GM19397 (cell line): ENCODE data around the gene OMA1.

Experiments used
- ATAC-seq: cut with Tn5 transposase; IDR thresholded peaks from one replicate; pipeline ENCODE4 v1.9.1; 2021; ENCODE audit warnings: mild to moderate bottlenecking, moderate library complexity; ENCODE audit not compliant: unreplicated experiment

The OMA1 gene

DNA sequence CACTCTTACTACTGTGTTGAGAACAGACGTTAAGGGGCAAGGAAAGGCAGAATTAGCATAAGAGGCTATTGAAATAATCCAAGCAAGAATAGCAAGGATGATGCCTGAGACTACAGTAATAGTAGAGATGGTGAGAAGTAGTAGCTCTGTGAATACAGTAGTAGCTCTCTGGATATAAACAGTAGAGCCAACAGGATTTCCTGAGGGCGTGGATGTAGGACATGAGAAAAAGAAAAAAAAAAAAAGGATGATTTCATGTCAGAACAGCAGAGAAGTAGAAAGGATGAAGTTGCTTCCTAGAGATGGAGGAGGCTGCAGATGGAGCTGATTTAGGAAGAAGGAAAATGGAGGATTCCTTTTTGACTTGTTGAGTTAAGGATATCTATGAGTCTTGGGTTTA lies 112.3 kb downstream of the OMA1 start:
- no peak for ATAC-seq

DNA sequence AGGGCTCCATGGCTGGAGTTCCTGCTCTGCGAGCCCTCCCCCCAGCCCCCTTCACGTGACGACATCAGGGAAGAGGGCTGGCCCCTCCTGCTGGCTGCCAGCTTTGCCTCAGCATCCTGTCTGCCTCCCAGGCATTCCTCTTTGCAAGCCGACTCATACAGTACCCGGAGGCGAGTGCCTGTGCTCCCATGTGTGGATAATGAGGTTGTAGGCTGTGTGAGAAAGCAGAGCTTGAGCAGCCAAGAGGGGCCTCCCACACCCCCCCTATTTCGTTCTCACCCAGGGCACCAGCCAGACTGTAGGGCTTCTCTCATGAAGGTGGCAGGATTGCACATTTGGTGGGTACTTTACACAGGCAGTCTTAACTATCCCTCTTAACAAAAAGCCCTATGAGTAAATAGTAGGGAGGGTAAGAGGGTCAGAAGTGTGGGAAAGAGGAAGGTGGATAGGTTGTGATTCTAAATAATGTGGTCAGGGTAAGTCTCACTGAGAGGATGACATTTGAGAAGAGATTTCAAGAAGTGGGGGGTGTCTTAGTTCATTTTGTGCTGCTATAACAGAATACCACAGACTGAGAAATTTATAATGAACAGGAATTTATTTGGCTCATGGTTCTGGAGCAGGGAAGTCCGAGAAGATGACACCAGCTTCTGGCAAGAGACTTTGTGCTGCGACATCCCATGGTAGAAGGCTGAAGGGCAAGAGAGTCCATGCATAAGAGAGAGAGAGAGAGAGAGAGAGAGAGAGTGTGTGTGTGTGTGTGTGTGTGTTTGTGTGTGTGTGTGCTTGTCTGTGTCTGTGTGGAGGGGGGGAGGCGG lies 113.5 kb downstream of the OMA1 start:
- no peak for ATAC-seq

DNA sequence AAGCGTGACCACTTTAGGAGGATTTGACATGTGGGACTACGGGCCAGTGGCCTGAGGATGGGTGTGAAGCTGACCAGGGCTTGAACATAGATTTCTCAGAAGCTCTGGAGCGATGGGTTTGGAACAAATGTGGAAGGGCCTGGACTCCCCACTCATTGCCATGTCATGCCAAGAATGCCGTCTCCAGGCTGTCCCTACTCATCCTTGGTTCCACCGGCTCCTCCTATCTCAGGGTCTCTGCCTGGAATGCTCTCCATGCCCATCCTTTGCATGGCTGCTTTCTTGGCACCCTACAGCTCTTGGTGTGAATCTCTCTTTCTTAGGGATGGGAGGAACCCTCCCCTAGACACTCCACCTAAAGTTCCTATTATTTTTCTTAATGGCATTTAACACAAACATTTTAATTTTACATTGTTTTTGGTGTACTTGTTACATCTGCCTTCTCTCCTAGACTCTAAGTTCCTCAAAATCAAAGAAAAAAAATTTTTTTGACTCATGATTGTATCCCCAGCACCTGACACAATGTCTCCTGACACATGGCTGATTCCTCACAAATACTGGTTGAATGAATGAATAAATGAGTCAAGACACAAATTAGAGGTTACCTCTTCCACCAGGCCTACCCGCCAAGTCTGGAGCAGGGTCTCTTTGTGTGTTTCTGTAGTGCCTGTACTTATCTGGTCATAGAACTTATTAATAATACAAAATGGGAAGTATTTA lies 114.5 kb downstream of the OMA1 start:
- ATAC-seq = no peak
